ENCODE data around the gene C17orf114.

Gene C17orf114

DNA sequence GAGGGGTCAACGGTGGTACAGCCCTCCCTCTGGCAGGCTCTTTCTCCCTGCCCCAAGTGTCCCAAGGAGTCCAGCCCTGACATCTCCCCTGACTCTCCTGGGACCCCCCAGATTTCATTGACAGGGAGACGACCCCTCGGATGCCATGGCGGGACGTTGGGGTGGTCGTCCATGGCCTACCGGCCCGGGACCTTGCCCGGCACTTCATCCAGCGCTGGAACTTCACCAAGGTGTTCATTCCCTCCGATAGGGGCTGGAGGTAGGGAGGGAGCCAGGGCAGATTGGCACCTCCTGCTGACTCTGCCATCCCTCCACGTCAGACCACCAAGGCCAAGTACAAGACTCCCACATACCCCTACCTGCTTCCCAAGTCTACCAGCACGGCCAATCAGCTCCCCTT lies 14.7 kb upstream of the C17orf114 start:
- H3K27ac ChIP-seq (ENCODE audit: low read depth, low read length) = no peak overlapping the region
- H3K9me3 ChIP-seq (ENCODE audit: low read length) = no peaks in the 10 kb centered on the region
- H3K9ac ChIP-seq (ENCODE audit: low read length) = no peak overlapping the region
- H3K4me3 ChIP-seq (ENCODE audit: low read depth in 1 of 2, low read length in 2 of 2) = no peak overlapping the region
- no peaks in the 10 kb centered on the region for H3K4me1 ChIP-seq (ENCODE audit: insufficient read depth, low read length)
- H3K27me3 ChIP-seq (ENCODE audit: control insufficient read depth in 1 of 2, insufficient read depth in 2 of 2, low read length in 2 of 2) = no peaks in the 10 kb centered on the region
- H3K36me3 ChIP-seq (ENCODE audit: insufficient read depth, low read length) = peaks cover 33% of the 10 kb centered on the region

GRCh38 chr17:4815043-4815675 lies 13.0 kb upstream of the C17orf114 start:
- no peak overlapping the region for H3K4me3 ChIP-seq (ENCODE audit: low read depth in 1 of 2, low read length in 2 of 2)
- no peak overlapping the region for H3K9ac ChIP-seq (ENCODE audit: low read length)
- no peaks in the 10 kb centered on the region for H3K4me1 ChIP-seq (ENCODE audit: insufficient read depth, low read length)
- no peaks in the 10 kb centered on the region for H3K27me3 ChIP-seq (ENCODE audit: control insufficient read depth in 1 of 2, insufficient read depth in 2 of 2, low read length in 2 of 2)
- peaks cover 32% of the 10 kb centered on the region for H3K36me3 ChIP-seq (ENCODE audit: insufficient read depth, low read length)
- no peak overlapping the region for H3K27ac ChIP-seq (ENCODE audit: low read depth, low read length)
- no peaks in the 10 kb centered on the region for H3K9me3 ChIP-seq (ENCODE audit: low read length)

DNA sequence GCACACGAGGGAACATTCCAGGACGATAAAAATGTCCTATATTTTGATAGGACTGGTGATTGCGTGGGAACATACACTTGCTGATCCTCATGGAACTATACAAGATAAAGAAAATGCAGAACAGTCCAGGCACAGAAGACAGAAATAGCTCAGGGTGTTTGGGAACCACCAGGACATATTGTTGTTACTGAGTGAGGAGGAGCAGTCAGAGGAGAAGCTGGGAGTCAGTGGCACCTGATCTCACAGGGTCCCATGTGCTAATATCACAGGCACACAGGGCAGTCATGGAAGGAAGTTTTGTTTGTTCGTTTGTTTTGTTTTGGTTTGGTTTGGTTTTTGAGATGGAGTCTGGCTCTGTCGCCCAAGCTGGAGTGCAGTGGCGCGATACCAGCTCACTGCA lies 10.6 kb upstream of the C17orf114 start:
- Histone ChIP-seq H3K9ac (ENCODE audit: low read length) (no peak overlapping the region), H3K27me3 (ENCODE audit: control insufficient read depth in 1 of 2, insufficient read depth in 2 of 2, low read length in 2 of 2) (no peaks in the 10 kb centered on the region), H3K4me1 (ENCODE audit: insufficient read depth, low read length) (peaks cover 10% of the 10 kb centered on the region), H3K4me3 (ENCODE audit: low read depth in 1 of 2, low read length in 2 of 2) (no peak overlapping the region), H3K9me3 (ENCODE audit: low read length) (no peaks in the 10 kb centered on the region), H3K27ac (ENCODE audit: low read depth, low read length) (no peak overlapping the region), H3K36me3 (ENCODE audit: insufficient read depth, low read length) (peaks cover 21% of the 10 kb centered on the region)

- Histone ChIP-seq H3K9me3 (ENCODE audit: low read length) (no peaks in the 10 kb centered on the region), H3K4me3 (ENCODE audit: low read depth in 1 of 2, low read length in 2 of 2) (no peak overlapping the region), H3K9ac (ENCODE audit: low read length) (no peak overlapping the region), H3K27me3 (ENCODE audit: control insufficient read depth in 1 of 2, insufficient read depth in 2 of 2, low read length in 2 of 2) (no peaks in the 10 kb centered on the region), H3K27ac (ENCODE audit: low read depth, low read length) (no peak overlapping the region), H3K36me3 (ENCODE audit: insufficient read depth, low read length) (peaks cover 15% of the 10 kb centered on the region), H3K4me1 (ENCODE audit: insufficient read depth, low read length) (peaks cover 11% of the 10 kb centered on the region)
Observed at GRCh38 chr17:4811471-4811870, 9.3 kb upstream of the C17orf114 start.

- Histone ChIP-seq H3K27ac (ENCODE audit: low read depth, low read length) (no peak overlapping the region), H3K9ac (ENCODE audit: low read length) (no peak overlapping the region), H3K36me3 (ENCODE audit: insufficient read depth, low read length) (peaks cover 9% of the 10 kb centered on the region), H3K4me3 (ENCODE audit: low read depth in 1 of 2, low read length in 2 of 2) (no peak overlapping the region), H3K9me3 (ENCODE audit: low read length) (no peaks in the 10 kb centered on the region), H3K27me3 (ENCODE audit: control insufficient read depth in 1 of 2, insufficient read depth in 2 of 2, low read length in 2 of 2) (no peaks in the 10 kb centered on the region), H3K4me1 (ENCODE audit: insufficient read depth, low read length) (peaks cover 11% of the 10 kb centered on the region)
Observed at GRCh38 chr17:4810696-4811290, 8.7 kb upstream of the C17orf114 start.

GRCh38 chr17:4808378-4808767 lies 6.2 kb upstream of the C17orf114 start:
- Histone ChIP-seq H3K4me1 (ENCODE audit: insufficient read depth, low read length) (peaks cover 11% of the 10 kb centered on the region), H3K27ac (ENCODE audit: low read depth, low read length) (peak overlapping the region; percentile 29), H3K27me3 (ENCODE audit: control insufficient read depth in 1 of 2, insufficient read depth in 2 of 2, low read length in 2 of 2) (no peaks in the 10 kb centered on the region), H3K4me3 (ENCODE audit: low read depth in 1 of 2, low read length in 2 of 2) (no peak overlapping the region), H3K9ac (ENCODE audit: low read length) (no peak overlapping the region), H3K36me3 (ENCODE audit: insufficient read depth, low read length) (peaks cover 4% of the 10 kb centered on the region), H3K9me3 (ENCODE audit: low read length) (no peaks in the 10 kb centered on the region)

- H3K27me3 ChIP-seq (ENCODE audit: control insufficient read depth in 1 of 2, insufficient read depth in 2 of 2, low read length in 2 of 2) = no peaks in the 10 kb centered on the region
- H3K9ac ChIP-seq (ENCODE audit: low read length) = no peak overlapping the region
- peaks cover 4% of the 10 kb centered on the region for H3K36me3 ChIP-seq (ENCODE audit: insufficient read depth, low read length)
- H3K9me3 ChIP-seq (ENCODE audit: low read length) = no peaks in the 10 kb centered on the region
- peaks cover 11% of the 10 kb centered on the region for H3K4me1 ChIP-seq (ENCODE audit: insufficient read depth, low read length)
- peak overlapping the region; percentile 59 to 96 for H3K4me3 ChIP-seq (ENCODE audit: low read depth in 1 of 2, low read length in 2 of 2)
- H3K27ac ChIP-seq (ENCODE audit: low read depth, low read length) = peak overlapping the region; percentile 29
Observed at GRCh38 chr17:4807605-4808377, 5.7 kb upstream of the C17orf114 start.

GRCh38 chr17:4806777-4807604 lies 4.9 kb upstream of the C17orf114 start, which contains the start of gene PLD2:
PLD2 (plus strand) TSS chr17:4807152; CDS start chr17:4807773, 621 bp downstream.
- peaks cover 4% of the 10 kb centered on the region for H3K36me3 ChIP-seq (ENCODE audit: insufficient read depth, low read length)
- H3K9ac ChIP-seq (ENCODE audit: low read length) = peak within 1 kb of the TSS; percentile 61
- no peaks in the 10 kb centered on the region for H3K9me3 ChIP-seq (ENCODE audit: low read length)
- no peaks in the 10 kb centered on the region for H3K27me3 ChIP-seq (ENCODE audit: control insufficient read depth in 1 of 2, insufficient read depth in 2 of 2, low read length in 2 of 2)
- H3K4me3 ChIP-seq (ENCODE audit: low read depth in 1 of 2, low read length in 2 of 2) = peak within 1 kb of the TSS; percentile 61 to 96
- H3K4me1 ChIP-seq (ENCODE audit: insufficient read depth, low read length) = peaks cover 11% of the 10 kb centered on the region
- H3K27ac ChIP-seq (ENCODE audit: low read depth, low read length) = peak within 1 kb of the TSS; percentile 63

GRCh38 chr17:4806456-4806776 lies 4.3 kb upstream of the C17orf114 start:
- Histone ChIP-seq H3K4me1 (ENCODE audit: insufficient read depth, low read length) (peaks cover 11% of the 10 kb centered on the region), H3K27me3 (ENCODE audit: control insufficient read depth in 1 of 2, insufficient read depth in 2 of 2, low read length in 2 of 2) (no peaks in the 10 kb centered on the region), H3K27ac (ENCODE audit: low read depth, low read length) (no peak overlapping the region), H3K4me3 (ENCODE audit: low read depth in 1 of 2, low read length in 2 of 2) (peak overlapping the region; percentile 54 to 61), H3K9ac (ENCODE audit: low read length) (peak overlapping the region; percentile 61), H3K36me3 (ENCODE audit: insufficient read depth, low read length) (peaks cover 4% of the 10 kb centered on the region), H3K9me3 (ENCODE audit: low read length) (no peaks in the 10 kb centered on the region)

DNA sequence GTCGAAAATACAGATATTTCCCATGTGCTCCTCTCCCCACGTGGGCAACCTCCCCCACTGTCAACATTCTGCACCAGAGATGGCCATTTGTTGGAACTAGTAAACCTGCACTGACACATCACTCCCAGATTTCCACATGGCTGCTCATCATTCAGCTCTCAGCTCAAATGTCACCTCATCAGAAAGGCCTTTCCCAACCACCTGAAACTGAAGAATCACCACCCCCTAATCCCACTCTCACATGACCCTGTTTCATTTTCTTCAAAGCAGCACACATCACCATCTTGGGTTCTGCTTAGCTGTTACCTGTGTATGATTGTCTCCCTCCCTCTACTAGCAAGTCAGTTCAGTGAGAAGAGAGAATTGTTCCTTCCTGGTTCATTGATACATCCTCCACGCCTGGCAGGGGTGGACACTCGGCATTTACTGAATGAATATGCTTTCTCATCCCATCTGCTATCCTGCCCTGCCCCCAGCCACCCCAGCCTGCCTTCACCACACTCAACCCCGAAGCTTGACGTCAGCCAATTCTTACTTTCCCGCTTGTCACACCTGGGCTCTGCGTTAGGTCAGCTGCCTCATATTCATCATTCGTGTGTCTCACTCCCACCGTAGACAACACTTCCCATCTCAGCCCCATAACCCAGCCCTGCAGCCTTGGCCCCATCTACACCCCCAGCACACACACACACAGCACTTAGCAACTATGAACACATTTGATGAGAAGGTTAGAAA lies 1.5 kb downstream of the C17orf114 start:
- Histone ChIP-seq H3K27me3 (ENCODE audit: control insufficient read depth in 1 of 2, insufficient read depth in 2 of 2, low read length in 2 of 2) (no peaks in the 10 kb centered on the region), H3K9me3 (ENCODE audit: low read length) (no peaks in the 10 kb centered on the region), H3K27ac (ENCODE audit: low read depth, low read length) (no peak overlapping the region), H3K9ac (ENCODE audit: low read length) (no peak overlapping the region), H3K4me3 (ENCODE audit: low read depth in 1 of 2, low read length in 2 of 2) (no peak overlapping the region), H3K36me3 (ENCODE audit: insufficient read depth, low read length) (peaks cover 15% of the 10 kb centered on the region), H3K4me1 (ENCODE audit: insufficient read depth, low read length) (peaks cover 10% of the 10 kb centered on the region)
